Heart left ventricle (tissue), 13 donors: Measurements from ENCODE around the gene CCL8.

Experiments used
- CTCF ChIP-seq, 12 donors: fragments of 200-600 bp; sonication (generic) in 4 of 12; IDR thresholded peaks; one replicate each; pipeline versions ENCODE4 v1.5.0 to v1.8.0; 2018 to 2022; ENCODE audit warnings: antibody characterized with exemption in 12 of 12, mild to moderate bottlenecking in 5 of 12
- POLR2A ChIP-seq, 2 donors: fragments of 450-650 bp; IDR thresholded peaks; one replicate each; pipeline ENCODE4 v1.6.1; 2017; ENCODE audit warnings: antibody characterized with exemption in 2 of 2, mild to moderate bottlenecking in 2 of 2, moderate library complexity in 2 of 2
- donor health status: ischemic (EF 13 %, LVEDD 7.1; RV severe dilation, severe dysfunction).
- donor health status: DM: no; HTN: yes; CAD: no.
- donor health status: DM: no; HTN: no; CAD: no.
- donor health status: ischemic (EF 25% LVEDD 6.9; RV normal size, moderate dysfunction).
- donor health status: ischemic (EF 25% LVEDD 5.7; RV mildly dilated, moderate dysfunction).
- donor health status: ischemic (EF 35%, LVEDD 5.7; RV mildly dilated, moderate dysfunction).
- donor health status: nonischemic (EF 11% LVEDD 7.7; RV severe dilation, severe dysfunction).
- donor health status: DM: yes; HTN: yes; CAD: no.
- donor health status: PGD.
- donor health status: ischemic (EF 29% LVEDD 5.4; RV normal size, mild dysfunction).
- donor health status: nonischemic (EF 23%, LVEDD 6.1; RV moderate dilation, normal function).

GRCh38 chr17:34276826-34277225 lies 42.4 kb upstream of the CCL8 start:
- TF ChIP-seq POLR2A (IDR thresholded peaks at IDR 0.05) (no peak), CTCF (IDR thresholded peaks at IDR 0.05) (no peak)
